HepG2 (cell line): ENCODE measurements around the gene MYBL2. TPM values are rescaled to one million over a fixed set of nuclear protein-coding genes. Genes with fewer than 3 reads are reported as not detected.

Experiments used
- ATAC-seq: fragments of 200-7000 bp; cut with Tn5 transposase; 3 replicates; pipeline ENCODE4 v1.9.1; 2020; ENCODE audit warnings: mild to moderate bottlenecking, moderate library complexity
- BruUV-seq: library from RNA; stranded (reverse); fragments of 400-500 nt; replicated peaks from 2 replicates; lab custom pipeline; 2021; lab: Mats Ljungman, UMichigan
- CTCF ChIA-PET: fragments of 300-600 bp; formaldehyde crosslinking; extraction: SDS; loops from one replicate; lab custom pipeline; 2021; ENCODE audit warnings: low total read pairs, inconsistent platforms, low intra/inter-chr PET ratio; lab: Yijun Ruan, JAX
- POLR2A ChIA-PET: fragments of 350-600 bp; sonication (Branson Sonifier 250); formaldehyde crosslinking; loops from one replicate; lab custom pipeline; 2020; ENCODE audit warnings: antibody characterized with exemption, inconsistent platforms; lab: Yijun Ruan, JAX
- DNase-seq: peaks from one replicate; pipeline ENCODE4 v3.0.0-alpha.2; 2015; ENCODE audit warnings: low spot score
- FAIRE-seq: peaks from 3 replicates; lab custom pipeline; 2011; peaks lifted over from hg19 to GRCh38; lab: Jason Lieb, UNC
- H2AFZ ChIP-seq: one replicate; pipeline ENCODE4 v1.6.1; 2011; ENCODE audit warnings: low read length, inconsistent platforms
- H3K27ac ChIP-seq: fragments of 300-600 bp; 3 replicates; pipeline ENCODE4 v1.8.0; 2011; ENCODE audit warnings: mixed run types, mild to moderate bottlenecking, mixed read lengths, low read length, inconsistent platforms; ENCODE audit not compliant: insufficient read depth; ENCODE audit errors: extremely low read length
- H3K27me3 ChIP-seq, 2 experiments: fragments of 200-600 bp in 1 of 2; 2 replicates in 1 of 2; 3 replicates in 1 of 2; pipeline versions ENCODE4 v1.6.0 to v1.8.0; 2011; ENCODE audit warnings: low read length in 2 of 2, mild to moderate bottlenecking in 2 of 2, moderate library complexity in 2 of 2, inconsistent platforms in 1 of 2; ENCODE audit not compliant: insufficient read depth in 2 of 2, control insufficient read depth in 1 of 2
- H3K36me3 ChIP-seq, 2 experiments: fragments of 200-600 bp in 1 of 2; replicated peaks in 1 of 2; 2 replicates in 1 of 2; 3 replicates in 1 of 2; pipeline versions ENCODE4 v1.5.1 to v1.8.0; 2011; ENCODE audit warnings: low read length in 2 of 2, inconsistent platforms in 1 of 2; ENCODE audit not compliant: insufficient read depth in 2 of 2, control insufficient read depth in 1 of 2
- H3K4me1 ChIP-seq: 2 replicates; pipeline ENCODE4 v1.5.1; 2012; ENCODE audit warnings: low read length, inconsistent platforms; ENCODE audit not compliant: insufficient read depth
- H3K4me2 ChIP-seq: 2 replicates; pipeline ENCODE4 v1.6.0; 2011; ENCODE audit warnings: low read depth, low read length, inconsistent platforms
- H3K4me3 ChIP-seq, 3 experiments: fragments of 200-600 bp in 1 of 3; sonication (generic), shearing (Covaris generic) in 1 of 3; replicated peaks in 1 of 3; 2 replicates each; pipeline ENCODE4 v1.5.1; 2011 to 2016; ENCODE audit warnings: low read length in 3 of 3, inconsistent platforms in 2 of 3, low read depth in 2 of 3, mild to moderate bottlenecking in 2 of 3, control low read depth in 1 of 3, mixed read lengths in 1 of 3; ENCODE audit not compliant: insufficient read depth in 1 of 3
- H3K79me2 ChIP-seq: one replicate; pipeline ENCODE4 v1.6.1; 2011; ENCODE audit warnings: low read length, inconsistent platforms; ENCODE audit not compliant: insufficient read depth
- H3K9ac ChIP-seq: 2 replicates; pipeline ENCODE4 v1.6.0; 2011; ENCODE audit warnings: mild to moderate bottlenecking, low read depth, low read length, inconsistent platforms; ENCODE audit not compliant: insufficient read depth
- H3K9me3 ChIP-seq: 2 replicates; pipeline ENCODE4 v1.5.1; 2012; ENCODE audit warnings: mild to moderate bottlenecking, low read length
- H4K20me1 ChIP-seq: 2 replicates; pipeline ENCODE4 v1.6.0; 2011; ENCODE audit warnings: inconsistent platforms, mild to moderate bottlenecking, low read length, moderate library complexity; ENCODE audit not compliant: insufficient read depth
- FOXC1 ChIP-seq: sonication (generic); formaldehyde crosslinking; IDR thresholded peaks from 2 replicates; pipeline ENCODE4 v1.8.0; 2022; ENCODE audit warnings: mild to moderate bottlenecking, missing genetic modification reagents, borderline replicate concordance
- FOXM1 ChIP-seq: sonication (generic); formaldehyde crosslinking; IDR thresholded peaks from 2 replicates; pipeline ENCODE4 v1.5.0; 2020; ENCODE audit warnings: missing genetic modification reagents
- HNF1A ChIP-seq, 2 experiments: sonication (generic) in 1 of 2; formaldehyde crosslinking in 1 of 2; IDR thresholded peaks; 2 replicates each; pipeline versions ENCODE4 v1.4.0 to v1.6.1; 2016 to 2020; ENCODE audit warnings: borderline replicate concordance in 1 of 2, low read depth in 1 of 2, mild to moderate bottlenecking in 1 of 2, missing genetic modification reagents in 1 of 2
- MAF1 ChIP-seq: sonication (generic); formaldehyde crosslinking; IDR thresholded peaks from 2 replicates; pipeline ENCODE4 v1.5.0; 2020; ENCODE audit warnings: missing genetic modification reagents, borderline replicate concordance
- SMYD3 ChIP-seq: sonication (generic); formaldehyde crosslinking; IDR thresholded peaks from 2 replicates; pipeline ENCODE4 v1.8.1; 2023; ENCODE audit warnings: mild to moderate bottlenecking, missing genetic modification reagents
- SPEN ChIP-seq: sonication (generic); formaldehyde crosslinking; IDR thresholded peaks from 2 replicates; pipeline ENCODE4 v1.5.1; 2020; ENCODE audit warnings: low read depth, mild to moderate bottlenecking, missing genetic modification reagents
- THRA ChIP-seq: sonication (generic); formaldehyde crosslinking; IDR thresholded peaks from 2 replicates; pipeline ENCODE4 v1.4.0; 2020; ENCODE audit warnings: missing genetic modification reagents, borderline replicate concordance
- ZFYVE20 ChIP-seq: sonication (generic); formaldehyde crosslinking; IDR thresholded peaks from 2 replicates; pipeline ENCODE4 v1.8.0; 2023; ENCODE audit warnings: low read depth, mild to moderate bottlenecking, moderate library complexity, missing genetic modification reagents, borderline replicate concordance
- ZNF317 ChIP-seq: sonication (generic); formaldehyde crosslinking; IDR thresholded peaks from 2 replicates; pipeline ENCODE4 v1.5.0; 2020; ENCODE audit warnings: mild to moderate bottlenecking, missing genetic modification reagents
- WGBS: methylation state at CpG from one replicate; pipeline ENCODE4 v1.1.6; 2017; ENCODE audit warnings: low lambda C conversion rate; 5-methylcytosine and 5-hydroxymethylcytosine counted together
- in situ Hi-C: cut with HindIII; loops from 2 replicates; pipeline ENCODE4 v1.10.0; 2017; ENCODE audit warnings: low pct_unique_long_range_greater_than_20kb; ENCODE audit not compliant: extremely low pct_ligation_motif_present
- intact Hi-C: fragments of 100-400 bp; cut with micrococcal nuclease; formaldehyde crosslinking; loops from one replicate; pipeline ENCODE4 v1.10.0; 2022; ENCODE audit not compliant: unreplicated experiment
- polyA plus RNA-seq, 8 experiments: library from polyadenylated mRNA; depleted of rRNA in 3 of 8; stranded (reverse) in 7 of 8; unstranded in 1 of 8; fragments of >200 nt; fragmentation: Illumina TruSeq in 4 of 8; extraction: Trizol in 4 of 8; gene quantifications; 2 replicates each; pipeline versions ENCODE4 v1.2.1 to v1.2.3, GENCODE V29; 2011 to 2016; ENCODE audit warnings: low read depth in 4 of 8, missing spikeins in 1 of 8, mixed read lengths in 1 of 8; ENCODE audit not compliant: insufficient read depth in 1 of 8
- total RNA-seq, 5 experiments: library from RNA; depleted of rRNA; stranded (reverse); fragments of >200 nt; fragmentation: Illumina TruSeq; extraction: Trizol; gene quantifications; 2 replicates each; pipeline ENCODE4 v1.2.3, GENCODE V29; 2016; ENCODE audit warnings: low read depth in 1 of 5

MYBL2 gene
- total and polyA plus RNA-seq, 2 of the 13 experiments (the other 11 are each of a cell fraction or from before 2014, with no cell fraction given) = 11.9 to 66.2 TPM

GRCh38 chr20:43636429-43636828, 30.5 kb upstream of the MYBL2 start (continued):
- TF ChIP-seq SPEN (CRISPR knock-in tag) = 0 out of 2 replicates have a peak, but pooled peaks have one; percentile 13
- TF ChIP-seq, all 625 proteins: peak for 9

- FAIRE-seq (peak; percentile 60), ATAC-seq (no peak), DNase-seq (no peak)
- Histone ChIP-seq H3K9me3 (no peaks in the 10 kb centered on the region), H3K9ac (no peak overlapping the region), H3K27ac (no peak overlapping the region), H3K27me3 (no peaks in the 10 kb centered on the region), H3K4me1 (no peaks in the 10 kb centered on the region), H4K20me1 (no peaks in the 10 kb centered on the region), H2AFZ (no peak overlapping the region), H3K36me3 (peaks cover 19 to 40% of the 10 kb centered on the region in 2 experiments; a peak in 4 of 5 replicates), H3K79me2 (no peaks in the 10 kb centered on the region), H3K4me3 (no peak overlapping the region), H3K4me2 (no peak overlapping the region)
- TF ChIP-seq SMYD3 (CRISPR knock-in tag) (no peak), FOXM1 (CRISPR knock-in tag) (no peak), ZFYVE20 (CRISPR knock-in tag) (no peak)
- intact Hi-C loops = no loop called here
- 96% methylated on average over 4 of the region's 4 CpGs for WGBS
- POLR2A ChIA-PET = no interaction called here
- BruUV-seq = no TSS peak
- in situ Hi-C loops = no loop called here
- CTCF ChIA-PET = no interaction called here
Measured at GRCh38 chr20:43642548-43642947, 24.4 kb upstream of the MYBL2 start.

GRCh38 chr20:43650997-43651525, 15.9 kb upstream of the MYBL2 start:
- H3K27ac ChIP-seq = no peak overlapping the region
- no TSS peak for BruUV-seq
- H3K9ac ChIP-seq = no peak overlapping the region
- H3K4me1 ChIP-seq = peaks cover 44% of the 10 kb centered on the region
- no peaks in the 10 kb centered on the region for H3K9me3 ChIP-seq
- peaks cover 6 to 13% of the 10 kb centered on the region in 2 experiments; a peak in 3 of 5 replicates for H3K36me3 ChIP-seq
- in situ Hi-C loops (no loop called here), intact Hi-C loops (no loop called here)
- ChIA-PET POLR2A (interaction anchor here (1.0 to 2.8 kb wide), 2 partner anchors 93 to 194 kb away, joined by 3 to 18 read pairs; partner anchors contain the start of gene SRSF6), CTCF (no interaction called here)
- H4K20me1 ChIP-seq = no peaks in the 10 kb centered on the region
- FAIRE-seq (no peak), ATAC-seq (no peak), DNase-seq (no peak)
- no peak overlapping the region for H2AFZ ChIP-seq
- WGBS = 35% methylated on average over 3 of the region's 3 CpGs
- H3K27me3 ChIP-seq = no peaks in the 10 kb centered on the region
- H3K79me2 ChIP-seq = peaks cover under 1% of the 10 kb centered on the region
- H3K4me3 ChIP-seq = no peak overlapping the region
- H3K4me2 ChIP-seq = no peak overlapping the region
- TF ChIP-seq ZNF317 (0 out of 2 replicates have a peak, but pooled peaks have one; percentile 16), MAF1 (CRISPR knock-in tag) (no peak), HNF1A (IDR thresholded peaks at IDR 0.05; ENCODE audit: low read depth) (peak; percentile 23; the same call in 1 of the 2 replicates), HNF1A (CRISPR knock-in tag; IDR thresholded peaks at IDR 0.05; ENCODE audit: borderline replicate concordance) (no peak), FOXC1 (CRISPR knock-in tag) (0 out of 2 replicates have a peak, but pooled peaks have one; percentile 58), THRA (CRISPR knock-in tag) (peak; percentile 47; the same call in 1 of the 2 replicates)
